Kasumi-1 (cell line): ENCODE measurements around the gene ANKRD13A.
"Not testable (repeated sequence)": the region's sequence is repeated elsewhere in the genome, so short reads cannot be mapped to it uniquely, and the experiment has no call there.

Source experiments
- DNase-seq, 2 experiments: peaks; one replicate each; lab custom pipeline; 2025; lab: John Stamatoyannopoulos, UW

The ANKRD13A gene

DNA sequence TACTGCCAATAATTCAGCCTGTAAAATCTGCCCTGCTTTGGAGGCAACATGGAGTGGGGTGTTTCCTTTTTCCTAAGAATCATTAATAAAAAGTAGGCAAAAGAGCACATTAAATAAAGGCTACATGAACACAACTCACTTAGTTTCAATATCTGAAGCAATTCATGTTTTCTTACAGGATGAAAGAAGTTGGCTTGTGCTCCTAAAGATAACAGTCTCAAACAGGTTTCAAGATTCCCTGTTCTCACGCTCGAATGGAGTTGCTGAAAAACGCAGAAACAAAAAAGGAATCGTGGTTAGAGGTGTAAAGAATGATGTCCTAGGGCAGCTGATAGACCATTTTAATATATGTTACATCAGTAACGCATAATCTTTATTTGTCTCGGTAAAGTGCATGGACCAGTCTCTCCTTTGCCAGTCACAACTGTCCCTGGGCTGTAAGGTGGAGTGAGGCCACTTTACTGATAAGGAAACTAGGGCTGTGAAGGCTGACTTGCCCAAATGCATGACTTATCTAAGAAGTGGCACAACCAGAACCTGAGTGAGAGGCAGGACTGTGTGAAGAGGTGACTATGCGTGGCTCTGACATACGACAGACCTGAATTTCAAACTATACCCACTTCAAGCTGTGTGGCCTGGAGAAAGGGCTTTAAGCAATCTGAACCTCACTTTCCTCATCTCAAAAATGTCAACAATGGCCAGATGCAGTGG lies 15.6 kb upstream of the ANKRD13A start:
- no peak for DNase-seq

DNA sequence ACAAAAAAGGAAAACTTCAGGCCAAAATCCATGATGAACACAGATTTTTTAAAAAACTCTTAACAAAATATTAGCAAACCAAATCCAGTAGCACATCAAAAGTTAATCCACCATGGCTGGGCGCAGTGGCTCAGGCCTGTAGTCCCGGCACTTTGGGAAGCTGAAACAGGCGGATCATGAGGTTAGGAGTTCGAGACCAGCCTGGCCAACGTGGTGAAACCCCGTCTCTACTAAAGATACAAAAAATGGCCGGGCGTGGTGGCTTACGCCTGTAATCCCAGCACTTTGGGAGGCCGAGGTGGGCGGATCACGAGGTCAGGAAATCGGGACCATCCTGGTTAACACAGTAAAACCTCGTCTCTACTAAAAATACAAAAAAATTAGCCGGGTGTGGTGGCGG lies 13.0 kb upstream of the ANKRD13A start:
- not testable (repeated sequence) for DNase-seq

DNA sequence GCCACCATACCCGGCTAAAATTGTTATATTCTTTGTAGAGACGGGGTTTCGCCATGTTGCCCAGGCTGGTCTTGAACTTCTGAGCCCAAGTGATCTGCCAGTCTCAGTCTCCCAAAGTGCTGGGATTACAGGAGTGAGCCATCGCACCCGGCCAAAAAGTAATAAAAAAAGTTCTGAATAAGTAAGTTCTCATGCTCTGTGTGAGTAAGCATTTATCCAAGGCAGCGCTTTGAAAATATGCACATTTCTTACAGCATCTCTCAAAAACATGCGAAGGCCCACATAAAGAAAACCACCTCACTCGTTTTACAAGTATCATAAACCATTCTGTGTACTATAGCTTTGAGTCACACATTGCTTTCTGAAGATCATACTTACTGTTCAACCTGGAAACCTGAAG lies 11.6 kb upstream of the ANKRD13A start:
- no peak for DNase-seq

DNA sequence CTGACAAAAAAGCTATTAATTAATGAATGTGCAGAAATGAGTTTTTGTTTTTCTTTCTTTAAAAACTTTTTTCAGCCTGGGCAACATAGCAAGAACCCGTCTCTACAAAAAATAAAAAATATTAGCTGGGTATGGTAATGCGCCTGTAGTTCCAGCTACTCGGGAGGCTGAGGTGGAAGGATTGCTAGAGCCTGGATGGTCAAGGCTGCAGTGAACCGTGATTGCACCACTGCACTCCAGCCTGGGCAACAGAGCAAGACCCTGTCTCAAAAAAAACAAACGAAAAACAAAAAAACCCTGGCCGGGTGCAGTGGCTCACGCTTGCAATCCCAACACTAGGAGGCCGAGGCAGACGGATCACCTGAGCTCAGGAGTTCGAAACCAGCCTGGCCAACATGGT lies 11.0 kb upstream of the ANKRD13A start:
- DNase-seq = no peak

- DNase-seq = no peak
Measured at GRCh38 chr12:109988903-109989302, 10.3 kb upstream of the ANKRD13A start.

DNA sequence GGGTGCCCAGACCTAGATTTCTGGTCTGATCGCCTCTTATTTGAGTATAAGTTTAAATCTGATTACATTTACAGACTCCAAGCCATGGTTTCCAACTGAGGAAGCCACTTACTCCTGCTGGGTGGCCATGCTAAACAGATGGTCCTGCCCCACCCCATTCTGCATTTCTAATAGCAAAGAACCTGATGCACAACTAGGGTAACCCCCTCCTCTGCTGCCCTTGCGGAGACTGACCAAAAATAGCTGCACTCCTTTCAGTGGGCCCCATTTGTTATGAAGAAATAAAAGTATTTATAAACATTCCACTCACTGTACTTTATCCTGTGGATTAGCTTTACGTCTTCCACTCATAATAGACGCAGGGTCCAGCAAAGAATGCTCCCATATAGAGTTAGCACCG lies 9.8 kb upstream of the ANKRD13A start:
- DNase-seq = no peak

- DNase-seq = no peak
Measured at GRCh38 chr12:109991586-109991985, 7.6 kb upstream of the ANKRD13A start.

- no peak for DNase-seq
Measured at GRCh38 chr12:109993091-109993490, 6.1 kb upstream of the ANKRD13A start.

DNA sequence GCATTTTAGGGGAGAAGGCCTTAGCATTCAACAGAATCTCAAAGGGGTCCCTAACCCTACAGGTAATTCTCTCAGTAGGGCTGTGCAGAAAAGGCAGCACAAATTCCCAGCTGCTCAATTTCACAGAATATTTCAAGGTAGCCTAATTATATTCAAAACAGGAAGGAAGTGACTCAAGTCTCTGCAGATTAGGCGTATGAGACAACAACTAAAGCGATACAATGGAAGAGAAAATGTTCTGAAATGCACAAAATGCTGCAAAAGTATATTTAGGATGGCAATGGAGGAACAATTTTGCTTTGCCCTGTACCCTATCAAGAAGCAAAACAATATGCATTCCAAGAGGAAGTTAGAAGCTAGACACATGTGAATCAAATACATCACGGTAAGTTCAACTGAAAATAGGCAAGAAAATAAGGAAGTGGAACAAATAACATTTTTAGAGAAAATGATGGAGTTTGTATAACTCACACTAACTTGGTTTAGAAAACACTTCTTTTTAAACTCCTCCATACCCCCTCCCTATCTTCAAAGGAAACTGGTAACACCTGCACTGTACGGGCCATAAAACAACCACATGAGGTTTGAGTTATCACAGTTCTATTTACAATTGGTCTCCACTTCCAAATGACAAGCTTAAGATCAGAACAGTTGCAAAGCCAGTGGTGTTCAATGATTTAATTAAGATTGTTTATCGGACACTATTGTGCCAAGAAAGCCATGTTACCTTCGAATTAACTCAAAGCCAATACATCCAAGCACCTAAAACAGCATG lies 4.6 kb upstream of the ANKRD13A start:
- peak; percentile 59 for DNase-seq

- DNase-seq = no peak
Measured at GRCh38 chr12:109995361-109995685, 3.9 kb upstream of the ANKRD13A start.

DNA sequence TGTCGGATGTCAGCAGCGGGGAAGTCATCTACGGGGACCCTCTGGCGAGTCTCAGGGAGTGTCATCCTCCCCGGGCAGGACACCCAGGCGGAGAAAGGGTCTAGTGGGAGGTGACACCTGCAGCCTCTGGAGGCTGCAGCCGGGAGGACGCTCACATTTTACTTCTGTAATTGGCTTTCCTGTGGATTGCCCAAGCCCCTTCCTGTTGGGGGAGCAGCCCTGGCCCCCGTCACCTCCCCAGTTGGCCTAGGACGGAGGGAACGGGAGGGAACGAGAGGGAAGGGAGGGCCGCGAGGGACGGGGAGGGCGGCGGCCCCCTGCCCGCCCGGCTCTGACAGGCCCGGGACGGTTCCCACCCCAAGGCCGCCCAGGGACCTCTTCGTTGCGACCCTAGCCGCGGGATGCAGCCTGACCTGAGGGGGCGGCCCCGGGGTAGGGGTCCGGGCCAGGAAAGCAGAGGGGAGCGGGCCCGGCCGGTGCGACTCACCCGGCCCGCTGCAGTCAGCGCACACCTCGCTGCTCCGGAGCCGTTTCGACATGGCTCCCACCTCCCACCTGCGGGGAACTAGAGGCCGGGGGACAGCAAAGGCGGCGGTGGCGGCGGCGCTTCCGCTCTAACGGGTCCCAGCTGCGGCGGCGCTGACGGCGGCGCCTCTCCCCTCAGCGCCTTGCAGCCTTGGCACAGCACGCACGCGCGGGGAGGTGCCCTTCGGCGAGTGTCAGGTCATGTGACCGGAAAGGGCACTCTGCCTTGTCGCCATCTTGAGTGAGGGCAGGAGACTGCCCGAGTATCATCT lies 3.3 kb upstream of the ANKRD13A start, which contains the start of gene GIT2:
Gene GIT2, minus strand, starts transcription at position 683 of the 797 bp plus-strand sequence. Its CDS starts 144 bp downstream, at position 539.
- peak; percentile 90 to 91 for DNase-seq

DNA sequence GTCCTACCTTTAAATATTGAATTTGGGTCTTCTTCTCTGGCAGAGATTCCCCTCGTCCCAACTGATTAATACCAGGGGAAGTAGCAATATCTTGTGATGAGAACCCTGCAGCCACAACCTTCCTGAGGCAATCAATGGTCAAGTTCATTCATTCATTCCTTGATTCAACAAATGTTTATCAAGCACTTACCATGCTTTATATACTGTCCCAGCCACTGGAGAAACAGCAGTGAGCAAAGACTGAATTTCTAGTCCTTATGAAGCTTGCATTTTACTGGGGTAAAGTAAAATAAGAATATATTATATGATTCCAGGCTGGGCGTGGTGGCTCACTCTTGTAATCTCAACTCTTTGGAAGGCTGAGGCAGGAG lies 2.8 kb upstream of the ANKRD13A start:
- DNase-seq = no peak

GRCh38 chr12:109997393-109997792 lies 1.8 kb upstream of the ANKRD13A start:
- no peak for DNase-seq

- DNase-seq = no peak
Measured at GRCh38 chr12:109998241-109998903, 858 bp upstream of the ANKRD13A start.

GRCh38 chr12:109999649-109999971 lies 380 bp downstream of the ANKRD13A start:
- DNase-seq = no peak

GRCh38 chr12:109999983-110000505 lies 814 bp downstream of the ANKRD13A start:
- DNase-seq = peak; percentile 25 to 35

DNA sequence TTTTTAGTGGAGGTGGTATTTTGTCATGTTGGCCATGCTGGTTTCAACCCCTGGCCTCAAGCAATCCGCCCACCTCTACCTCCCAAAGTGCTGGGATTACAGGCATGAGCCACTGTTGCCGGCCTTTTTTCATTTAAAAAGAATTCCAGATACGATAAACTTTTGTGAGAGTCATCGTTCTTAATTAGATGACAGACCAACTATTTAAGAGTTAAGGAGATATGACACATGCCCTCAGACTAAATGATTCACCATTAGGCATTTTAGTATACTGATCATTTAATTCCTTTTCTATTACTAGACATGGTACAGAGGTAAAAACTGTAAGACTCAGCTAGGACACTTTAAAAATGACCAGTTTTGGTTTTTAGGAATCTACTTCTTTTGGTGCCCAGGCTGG lies 2.4 kb downstream of the ANKRD13A start:
- DNase-seq = no peak

GRCh38 chr12:110002676-110003515 lies 3.7 kb downstream of the ANKRD13A start:
- no peak for DNase-seq

- DNase-seq = no peak
Measured at GRCh38 chr12:110004598-110004997, 5.4 kb downstream of the ANKRD13A start.

GRCh38 chr12:110005319-110005973 lies 6.2 kb downstream of the ANKRD13A start:
- DNase-seq = no peak

- no peak for DNase-seq
Measured at GRCh38 chr12:110006115-110006514, 6.9 kb downstream of the ANKRD13A start.
